ENCODE data around the gene CDC73. TPM values are rescaled to one million over a fixed set of nuclear protein-coding genes. Genes with fewer than 3 reads are reported as not detected.

The CDC73 gene
- total and polyA plus RNA-seq, 11 donors: 8.3 to 57.3 (median 50.6) TPM

DNA sequence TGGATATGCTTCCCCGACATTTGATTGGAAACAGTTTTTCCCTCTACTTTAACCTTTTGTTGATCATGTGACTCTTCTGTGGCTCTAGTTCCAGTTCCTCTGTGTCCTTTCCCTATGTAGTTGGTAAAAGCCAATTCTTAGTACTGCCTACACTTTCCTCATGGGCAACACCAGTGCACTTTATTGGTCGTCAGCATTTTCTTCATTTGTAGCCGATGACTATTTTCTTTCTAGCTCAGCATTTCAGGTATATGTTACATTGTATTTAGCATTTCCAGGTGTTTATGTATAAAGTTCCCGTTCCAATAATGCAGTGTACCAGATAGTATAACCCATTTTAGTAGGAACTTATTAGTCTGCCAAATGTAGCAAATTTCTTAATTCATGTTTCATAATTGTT, 92.2 kb downstream of the CDC73 start:
- Histone ChIP-seq H3K9me3 (peaks cover 0 to 4% (median 0%) of the 10 kb centered on the region in 12 donors), H3K27ac (no peak overlapping the region), H3K4me3 (no peak overlapping the region), H3K36me3 (peaks cover 0 to 39% (median 25%) of the 10 kb centered on the region in 9 donors), H3K27me3 (no peaks in the 10 kb centered on the region), H3K4me1 (peaks cover 0 to 25% (median 4%) of the 10 kb centered on the region in 12 donors)
- ATAC-seq (no peak), DNase-seq (no peak)
- TF ChIP-seq, protein P1, sequence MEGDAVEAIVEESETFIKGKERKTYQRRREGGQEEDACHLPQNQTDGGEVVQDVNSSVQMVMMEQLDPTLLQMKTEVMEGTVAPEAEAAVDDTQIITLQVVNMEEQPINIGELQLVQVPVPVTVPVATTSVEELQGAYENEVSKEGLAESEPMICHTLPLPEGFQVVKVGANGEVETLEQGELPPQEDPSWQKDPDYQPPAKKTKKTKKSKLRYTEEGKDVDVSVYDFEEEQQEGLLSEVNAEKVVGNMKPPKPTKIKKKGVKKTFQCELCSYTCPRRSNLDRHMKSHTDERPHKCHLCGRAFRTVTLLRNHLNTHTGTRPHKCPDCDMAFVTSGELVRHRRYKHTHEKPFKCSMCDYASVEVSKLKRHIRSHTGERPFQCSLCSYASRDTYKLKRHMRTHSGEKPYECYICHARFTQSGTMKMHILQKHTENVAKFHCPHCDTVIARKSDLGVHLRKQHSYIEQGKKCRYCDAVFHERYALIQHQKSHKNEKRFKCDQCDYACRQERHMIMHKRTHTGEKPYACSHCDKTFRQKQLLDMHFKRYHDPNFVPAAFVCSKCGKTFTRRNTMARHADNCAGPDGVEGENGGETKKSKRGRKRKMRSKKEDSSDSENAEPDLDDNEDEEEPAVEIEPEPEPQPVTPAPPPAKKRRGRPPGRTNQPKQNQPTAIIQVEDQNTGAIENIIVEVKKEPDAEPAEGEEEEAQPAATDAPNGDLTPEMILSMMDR (IDR thresholded peaks at IDR 0.05): no peak
- TF ChIP-seq POLR2A (IDR thresholded peaks at IDR 0.05): no peak
- intact Hi-C loops (cut with DNase I): no loop called here
- 97 to 98% (median 98%) methylated on average over 4 of the region's 4 CpGs for WGBS, 4 donors

DNA sequence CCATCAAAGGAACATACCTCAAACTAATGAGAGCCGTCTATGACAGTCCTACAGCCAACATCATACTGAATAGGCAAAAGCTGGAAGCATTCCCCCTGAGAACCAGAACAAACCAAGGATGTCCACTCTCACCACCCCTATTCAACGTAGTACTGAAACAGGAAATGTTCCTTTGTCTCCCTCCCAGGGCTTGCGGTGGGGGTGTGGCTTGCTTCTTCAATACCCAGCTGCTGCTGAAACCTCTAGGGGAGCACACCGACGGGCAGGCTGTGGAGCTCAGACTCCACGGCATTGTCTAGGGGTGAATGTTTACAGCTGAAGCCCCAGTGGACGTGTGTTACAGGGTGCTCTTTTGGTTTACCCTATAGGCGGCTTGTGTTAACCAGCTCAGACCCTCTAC, 95.1 kb downstream of the CDC73 start:
- peaks cover 0 to 43% (median 25%) of the 10 kb centered on the region in 9 donors for H3K36me3 ChIP-seq
- H3K4me3 ChIP-seq: peak overlapping the region in 3 of 12 donors; percentile 0 to 18 (median 17)
- peaks cover 0 to 4% (median 0%) of the 10 kb centered on the region in 12 donors for H3K9me3 ChIP-seq
- TF ChIP-seq, protein P1 (IDR thresholded peaks at IDR 0.05): peak in 1 of 12 donors; percentile 20
- peak in 1 of 2 donors; percentile 23 for TF ChIP-seq POLR2A (IDR thresholded peaks at IDR 0.05)
- intact Hi-C loops (cut with DNase I): no loop called here
- DNase-seq (peak in 4 of 5 donors; percentile 52 to 62 (median 58)), ATAC-seq (peak; percentile 67 to 98 (median 74))
- peak overlapping the region in 11 of 12 donors; percentile 21 to 71 (median 49) for H3K27ac ChIP-seq
- no peaks in the 10 kb centered on the region for H3K27me3 ChIP-seq
- WGBS, 4 donors: 61 to 71% (median 68%) methylated on average over 8 of the region's 8 CpGs
- peaks cover 0 to 12% (median 5%) of the 10 kb centered on the region in 12 donors for H3K4me1 ChIP-seq

DNA sequence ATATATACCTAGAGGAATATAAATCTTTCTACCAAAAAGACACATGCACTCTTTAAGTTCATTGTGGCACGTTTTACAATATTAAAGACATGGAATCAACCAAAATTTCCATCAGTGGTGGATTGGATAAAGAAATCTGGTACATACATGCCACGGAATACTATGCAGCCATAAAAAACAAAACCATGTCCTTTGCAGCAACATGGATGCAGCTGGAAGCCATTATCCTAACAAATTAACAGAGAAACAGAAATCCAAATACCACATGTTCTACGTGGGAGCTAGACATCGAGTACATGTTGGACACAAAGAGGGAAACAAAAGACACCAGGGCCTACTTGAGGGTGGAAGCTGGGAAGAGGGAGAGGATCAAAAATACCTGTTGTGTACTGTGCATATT, 97.6 kb downstream of the CDC73 start:
- 94 to 97% (median 95%) methylated on average over 4 of the region's 4 CpGs for WGBS, 4 donors
- intact Hi-C loops (cut with DNase I): no loop called here
- no peak for DNase-seq
- Histone ChIP-seq H3K27ac (no peak overlapping the region), H3K27me3 (no peaks in the 10 kb centered on the region), H3K36me3 (peaks cover 0 to 29% (median 7%) of the 10 kb centered on the region in 9 donors), H3K9me3 (peaks cover 0 to 4% (median 0%) of the 10 kb centered on the region in 12 donors), H3K4me1 (peaks cover 0 to 19% (median 4%) of the 10 kb centered on the region in 12 donors), H3K4me3 (no peak overlapping the region)
- TF ChIP-seq POLR2A (IDR thresholded peaks at IDR 0.05): no peak
- TF ChIP-seq, protein P1 (IDR thresholded peaks at IDR 0.05): no peak
- ATAC-seq: no peak

DNA sequence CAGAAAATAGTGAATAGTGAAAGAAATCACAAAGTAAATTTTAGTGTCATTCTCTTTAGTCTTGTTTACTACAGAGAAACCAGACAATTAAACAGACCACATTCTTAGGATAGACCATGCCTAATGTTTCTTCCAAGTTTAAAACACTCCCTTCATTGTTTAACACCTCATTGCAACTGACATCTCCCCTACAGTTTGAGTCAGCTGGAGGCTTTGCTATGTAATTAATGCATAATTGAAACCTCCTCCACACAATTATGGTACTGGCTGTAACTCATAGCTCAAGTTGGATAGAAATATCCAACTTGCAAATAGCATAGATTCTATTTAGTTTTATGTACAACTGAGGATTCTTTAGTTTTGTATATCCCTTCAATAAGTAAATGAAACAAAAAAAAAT, 99.8 kb downstream of the CDC73 start:
- H3K27ac ChIP-seq: peak overlapping the region in 6 of 12 donors; percentile 3 to 30 (median 18)
- intact Hi-C loops (cut with DNase I): no loop called here
- no peaks in the 10 kb centered on the region for H3K9me3 ChIP-seq
- H3K36me3 ChIP-seq: peaks cover 0 to 23% (median 0%) of the 10 kb centered on the region in 9 donors
- no peak for DNase-seq
- no peak overlapping the region for H3K4me3 ChIP-seq
- H3K27me3 ChIP-seq: no peaks in the 10 kb centered on the region
- peak in 1 of 4 donors; percentile 22 for ATAC-seq
- H3K4me1 ChIP-seq: peaks cover 0 to 19% (median 4%) of the 10 kb centered on the region in 12 donors
- no peak for TF ChIP-seq POLR2A (IDR thresholded peaks at IDR 0.05)
- TF ChIP-seq, protein P1 (IDR thresholded peaks at IDR 0.05): no peak

Data from heart left ventricle (tissue), 16 donors.